ENCODE data around the gene SYT7. TPM values are rescaled to one million over a fixed set of nuclear protein-coding genes. Genes with fewer than 3 reads are reported as not detected.

SYT7 gene
- total and polyA plus RNA-seq, 2 of the 4 experiments (the other 2 are of a cell fraction), result under 0.01 to 0.19 TPM

GRCh38 chr11:61505106-61505505, 75.8 kb downstream of the SYT7 start:
- no TSS peak for BruUV-seq (replicated peaks)
- Histone ChIP-seq H3K4me2 (ENCODE audit: low read depth, low read length) (no peak overlapping the region), H4K5ac (ENCODE audit: low read depth, low read length) (no peak overlapping the region), H3K79me1 (ENCODE audit: low read depth in 1 of 2, low read length in 2 of 2) (no peaks in the 10 kb centered on the region), H2BK120ac (ENCODE audit: low read depth, low read length) (no peak overlapping the region), H3K27me3 (ENCODE audit: control insufficient read depth, insufficient read depth, low read length) (peaks cover 66% of the 10 kb centered on the region), H2BK20ac (ENCODE audit: low read depth, low read length) (no peak overlapping the region), H2AFZ (replicated peaks; ENCODE audit: low read length, poor library complexity) (no peak overlapping the region), H3K14ac (replicated peaks; ENCODE audit: low read depth, low read length) (no peak overlapping the region), H3K36me3 (ENCODE audit: control insufficient read depth, insufficient read depth, low read length) (no peaks in the 10 kb centered on the region), H3K9me3 (ENCODE audit: control insufficient read depth, insufficient read depth, low read length) (no peaks in the 10 kb centered on the region; the same call in 1 of the 2 replicates), H3K4me1 (ENCODE audit: control insufficient read depth, insufficient read depth, low read length) (no peaks in the 10 kb centered on the region), H2BK15ac (ENCODE audit: low read depth, low read length) (no peak overlapping the region), H4K8ac (ENCODE audit: low read depth in 2 of 2, low read length in 2 of 2) (no peak overlapping the region), H3K9me1 (ENCODE audit: insufficient read depth, low read length) (no peaks in the 10 kb centered on the region), H3K27ac (ENCODE audit: insufficient read depth, low read length) (no peak overlapping the region), H4K91ac (ENCODE audit: insufficient read depth, low read depth, low read length) (no peak overlapping the region), H3K23ac (ENCODE audit: low read depth, low read length) (no peak overlapping the region), H2BK5ac (ENCODE audit: low read depth, low read length, poor library complexity, severe bottlenecking) (no peak overlapping the region), H2AK5ac (ENCODE audit: low read depth, low read length) (no peak overlapping the region), H3K56ac (ENCODE audit: extremely low read depth, insufficient read depth, low read length) (no peak overlapping the region), H3K4ac (ENCODE audit: low read depth, low read length) (no peak overlapping the region), H4K20me1 (ENCODE audit: insufficient read depth, low read length) (no peaks in the 10 kb centered on the region), H2AK9ac (replicated peaks; ENCODE audit: low read depth, low read length, poor library complexity) (no peak overlapping the region), H3K4me3 (ENCODE audit: insufficient read depth, low read depth, low read length) (no peak overlapping the region), H3K18ac (ENCODE audit: low read depth, low read length) (no peak overlapping the region), H3K9ac (ENCODE audit: low read depth, low read length) (no peak overlapping the region)
- DNase-seq (no peak), ATAC-seq (ENCODE audit: low read depth) (no peak)
- WGBS, 2 experiments (ENCODE audit: extremely low coverage in 2 of 2, insufficient read length in 1 of 2), result no CpG with 5 or more reads among the region's 5 CpGs
- in situ Hi-C loops (cut with MboI; ENCODE audit: low sequenced_read_pairs) (no loop called here), intact Hi-C loops (cut with micrococcal nuclease) (no loop called here), dilution Hi-C loops (cut with HindIII; ENCODE audit: low sequenced_read_pairs, unreplicated experiment) (no loop called here)
- TF ChIP-seq BHLHE40 (IDR thresholded peaks at IDR 0.05; ENCODE audit: low read depth, low read length) (no peak), FOS (IDR thresholded peaks at IDR 0.05; ENCODE audit: low read depth, low read length) (no peak), RCOR1 (IDR thresholded peaks at IDR 0.05; ENCODE audit: insufficient replicate concordance, low read length) (no peak), RAD21 (IDR thresholded peaks at IDR 0.05; ENCODE audit: low read length) (no peak), POLR2A (IDR thresholded peaks at IDR 0.05; ENCODE audit: low read depth, low read length) (no peak), MAZ (IDR thresholded peaks at IDR 0.05; ENCODE audit: borderline replicate concordance, low read depth, low read length) (no peak), CEBPB (IDR thresholded peaks at IDR 0.05; ENCODE audit: low read depth, low read length) (no peak), SMC3 (IDR thresholded peaks at IDR 0.05; ENCODE audit: low read depth, low read length) (no peak)
- TF ChIP-seq, protein P1, sequence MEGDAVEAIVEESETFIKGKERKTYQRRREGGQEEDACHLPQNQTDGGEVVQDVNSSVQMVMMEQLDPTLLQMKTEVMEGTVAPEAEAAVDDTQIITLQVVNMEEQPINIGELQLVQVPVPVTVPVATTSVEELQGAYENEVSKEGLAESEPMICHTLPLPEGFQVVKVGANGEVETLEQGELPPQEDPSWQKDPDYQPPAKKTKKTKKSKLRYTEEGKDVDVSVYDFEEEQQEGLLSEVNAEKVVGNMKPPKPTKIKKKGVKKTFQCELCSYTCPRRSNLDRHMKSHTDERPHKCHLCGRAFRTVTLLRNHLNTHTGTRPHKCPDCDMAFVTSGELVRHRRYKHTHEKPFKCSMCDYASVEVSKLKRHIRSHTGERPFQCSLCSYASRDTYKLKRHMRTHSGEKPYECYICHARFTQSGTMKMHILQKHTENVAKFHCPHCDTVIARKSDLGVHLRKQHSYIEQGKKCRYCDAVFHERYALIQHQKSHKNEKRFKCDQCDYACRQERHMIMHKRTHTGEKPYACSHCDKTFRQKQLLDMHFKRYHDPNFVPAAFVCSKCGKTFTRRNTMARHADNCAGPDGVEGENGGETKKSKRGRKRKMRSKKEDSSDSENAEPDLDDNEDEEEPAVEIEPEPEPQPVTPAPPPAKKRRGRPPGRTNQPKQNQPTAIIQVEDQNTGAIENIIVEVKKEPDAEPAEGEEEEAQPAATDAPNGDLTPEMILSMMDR (conservative IDR thresholded peaks at IDR 0.05; ENCODE audit: low read depth, low read length), result no peak
- POLR2A ChIA-PET (ENCODE audit: unreplicated experiment), result no interaction called here
- CTCF ChIA-PET, result no interaction called here

Data from IMR-90 (cell line).